ENCODE measurements around the gene PIK3C2G. TPM values are rescaled to one million over a fixed set of nuclear protein-coding genes. Genes with fewer than 3 reads are reported as not detected.

The PIK3C2G gene
- total and polyA plus RNA-seq, 4 donors = 4.9 to 40.1 (median 19.4) TPM

- Histone ChIP-seq H3K9me3 (ENCODE audit: control insufficient read depth in 4 of 4, low read length in 3 of 4) (no peaks in the 10 kb centered on the region), H3K27ac (ENCODE audit: low read depth in 1 of 2, low read length in 2 of 2) (no peak overlapping the region), H3K9ac (ENCODE audit: low read depth in 1 of 2, low read length in 2 of 2) (no peak overlapping the region), H3K27me3 (ENCODE audit: control insufficient read depth in 4 of 4, insufficient read depth in 4 of 4, low read length in 3 of 4) (no peaks in the 10 kb centered on the region), H3K4me1 (ENCODE audit: control insufficient read depth in 4 of 4, insufficient read depth in 4 of 4, low read length in 3 of 4) (no peaks in the 10 kb centered on the region), H3K4me3 (ENCODE audit: low read depth in 1 of 3, low read length in 3 of 3) (no peak overlapping the region), H3K36me3 (ENCODE audit: control insufficient read depth in 4 of 4, insufficient read depth in 3 of 4, low read depth in 1 of 4, low read length in 3 of 4) (no peaks in the 10 kb centered on the region)
- TF ChIP-seq REST (IDR thresholded peaks at IDR 0.05) (no peak), HNF4G (IDR thresholded peaks at IDR 0.05) (no peak), SP1 (IDR thresholded peaks at IDR 0.05) (no peak), TAF1 (conservative IDR thresholded peaks at IDR 0.05) (no peak), NR2F2 (IDR thresholded peaks at IDR 0.05) (no peak), ATF3 (IDR thresholded peaks at IDR 0.05) (no peak), HNF4A (conservative IDR thresholded peaks at IDR 0.05) (no peak), FOXA2 (IDR thresholded peaks at IDR 0.05) (no peak), ZBTB33 (IDR thresholded peaks at IDR 0.05) (no peak), RAD21 (IDR thresholded peaks at IDR 0.05) (no peak), GABPA (IDR thresholded peaks at IDR 0.05 in 1 of 2, conservative IDR thresholded peaks at IDR 0.05 in 1 of 2) (no peak), YY1 (IDR thresholded peaks at IDR 0.05) (no peak)
- 93% methylated on average over 1 of the region's 1 CpG for WGBS
- no peak for DNase-seq (ENCODE audit: low spot score)
Observed at GRCh38 chr12:18217966-18218365, 43.4 kb upstream of the PIK3C2G start.

GRCh38 chr12:18221726-18222125 is 39.6 kb upstream of the PIK3C2G start:
- H3K4me3 ChIP-seq (ENCODE audit: low read depth in 1 of 3, low read length in 3 of 3) = no peak overlapping the region
- no peak overlapping the region for H3K9ac ChIP-seq (ENCODE audit: low read depth in 1 of 2, low read length in 2 of 2)
- DNase-seq (ENCODE audit: low spot score) = no peak
- H3K9me3 ChIP-seq (ENCODE audit: control insufficient read depth in 4 of 4, low read length in 3 of 4) = no peaks in the 10 kb centered on the region
- H3K4me1 ChIP-seq (ENCODE audit: control insufficient read depth in 4 of 4, insufficient read depth in 4 of 4, low read length in 3 of 4) = no peaks in the 10 kb centered on the region
- H3K36me3 ChIP-seq (ENCODE audit: control insufficient read depth in 4 of 4, insufficient read depth in 3 of 4, low read depth in 1 of 4, low read length in 3 of 4) = no peaks in the 10 kb centered on the region
- no peaks in the 10 kb centered on the region for H3K27me3 ChIP-seq (ENCODE audit: control insufficient read depth in 4 of 4, insufficient read depth in 4 of 4, low read length in 3 of 4)
- WGBS = 73% methylated on average over 4 of the region's 4 CpGs
- TF ChIP-seq GABPA (IDR thresholded peaks at IDR 0.05 in 1 of 2, conservative IDR thresholded peaks at IDR 0.05 in 1 of 2) (no peak), REST (IDR thresholded peaks at IDR 0.05) (no peak), HNF4A (conservative IDR thresholded peaks at IDR 0.05) (no peak)
- H3K27ac ChIP-seq (ENCODE audit: low read depth in 1 of 2, low read length in 2 of 2) = no peak overlapping the region
